CD4-positive, alpha-beta memory T cell (primary cell): Measurements from ENCODE around the gene DPAGT1. TPM values are rescaled to one million over a fixed set of nuclear protein-coding genes. Genes with fewer than 3 reads are reported as not detected.

Experiments used
- CTCF ChIA-PET: fragments of 350-600 bp; sonication (Branson Sonifier 250); formaldehyde crosslinking; loops from one replicate; lab custom pipeline; 2021; ENCODE audit warnings: inconsistent platforms; ENCODE audit not compliant: partially characterized antibody; lab: Charles Lee
- POLR2A ChIA-PET: fragments of 350-600 bp; sonication (Branson Sonifier 250); formaldehyde crosslinking; loops from one replicate; lab custom pipeline; 2021; ENCODE audit not compliant: partially characterized antibody; lab: Charles Lee
- DNase-seq, 5 donors: peaks; one replicate each; pipeline versions ENCODE4 v3.0.0 to v3.0.0-alpha.2; 2020 to 2022; ENCODE audit warnings: mixed read lengths in 1 of 5
- H3K27ac ChIP-seq: one replicate; pipeline ENCODE4 v1.7.0; 2013; ENCODE audit warnings: low read depth, low read length
- H3K27me3 ChIP-seq: 2 replicates; pipeline ENCODE4 v1.7.0; 2013; ENCODE audit warnings: mild to moderate bottlenecking, low read length, moderate library complexity; ENCODE audit not compliant: insufficient read depth
- H3K36me3 ChIP-seq: 2 replicates; pipeline ENCODE4 v1.7.0; 2013; ENCODE audit warnings: mild to moderate bottlenecking, low read length, moderate library complexity; ENCODE audit not compliant: insufficient read depth
- H3K4me1 ChIP-seq: 2 replicates; pipeline ENCODE4 v1.7.0; 2013; ENCODE audit warnings: mild to moderate bottlenecking, low read length, moderate library complexity; ENCODE audit not compliant: insufficient read depth
- H3K4me3 ChIP-seq, 2 donors: one replicate each; pipeline ENCODE4 v1.7.0; 2013; ENCODE audit warnings: low read length in 2 of 2, mild to moderate bottlenecking in 1 of 2
- H3K9me3 ChIP-seq, 2 donors: one replicate each; pipeline ENCODE4 v1.7.0; 2013; ENCODE audit warnings: low read length in 2 of 2, control low read depth in 1 of 2; ENCODE audit not compliant: control insufficient read depth in 1 of 2
- H3K27ac Mint-ChIP-seq, 7 donors: one replicate each; pipeline ENCODE4 v1.8.0; 2020 to 2021; ENCODE audit warnings: mixed read lengths in 7 of 7, mild to moderate bottlenecking in 6 of 7, inconsistent platforms in 3 of 7, moderate library complexity in 3 of 7
- H3K27me3 Mint-ChIP-seq, 2 donors: one replicate each; pipeline ENCODE4 v1.8.0; 2020 to 2021; ENCODE audit warnings: mixed read lengths in 2 of 2
- H3K36me3 Mint-ChIP-seq, 2 donors: one replicate each; pipeline ENCODE4 v1.8.0; 2020 to 2021; ENCODE audit warnings: mixed read lengths in 2 of 2, inconsistent platforms in 1 of 2, mild to moderate bottlenecking in 1 of 2
- H3K4me1 Mint-ChIP-seq, 4 donors: one replicate each; pipeline ENCODE4 v1.8.0; 2020 to 2021; ENCODE audit warnings: mixed read lengths in 4 of 4, mild to moderate bottlenecking in 1 of 4
- H3K4me3 Mint-ChIP-seq, 8 donors: one replicate each; pipeline ENCODE4 v1.8.0; 2020 to 2021; ENCODE audit warnings: mixed read lengths in 8 of 8, mild to moderate bottlenecking in 7 of 8, moderate library complexity in 6 of 8, inconsistent platforms in 3 of 8
- H3K9me3 Mint-ChIP-seq, 8 donors: one replicate each; pipeline ENCODE4 v1.8.0; 2020 to 2021; ENCODE audit warnings: mixed read lengths in 8 of 8, mild to moderate bottlenecking in 5 of 8, inconsistent platforms in 3 of 8, moderate library complexity in 1 of 8
- intact Hi-C: fragments of 100-400 bp; cut with micrococcal nuclease; formaldehyde crosslinking; loops from one replicate; pipeline ENCODE4 v1.15.1; 2023
- polyA plus RNA-seq, 2 donors: library from polyadenylated mRNA; unstranded; fragments of 300-500 nt; fragmentation: Illumina TruSeq; gene quantifications; one replicate each; pipeline ENCODE4 v1.2.3, GENCODE V29; 2021
- total RNA-seq, 2 experiments: library from RNA; stranded (reverse); gene quantifications; one replicate each; pipeline ENCODE4 v1.2.3, GENCODE V29; 2021

The DPAGT1 gene
- total RNA-seq (10 to 100 TPM; 52.0 to 52.3 TPM), polyA plus RNA-seq (10 to 100 TPM; 32.9 to 52.3 TPM)

GRCh38 chr11:119101759-119102423 lies at the start of gene DPAGT1:
DPAGT1 (minus strand) TSS chr11:119101853; CDS start chr11:119101655, 198 bp downstream.
- intact Hi-C loops = loop anchor here (1.0 to 5.0 kb wide), 7 partner anchors 18 to 1960 kb away; partner anchors contain the start of genes HINFP, HMBS, HYOU1 and PAFAH1B2
- Mint-ChIP-seq H3K4me1 (peaks cover 27 to 60% (median 43%) of the 10 kb centered on the region in 4 donors), H3K36me3 (peaks cover 15 to 34% of the 10 kb centered on the region in 2 donors), H3K9me3 (no peaks in the 10 kb centered on the region), H3K27ac (peak within 1 kb of the TSS; percentile 93 to 100 (median 99)), H3K4me3 (peak within 1 kb of the TSS; percentile 93 to 99 (median 97)), H3K27me3 (no peaks in the 10 kb centered on the region)
- ChIA-PET CTCF (interaction anchor here (0.7 to 2.3 kb wide), 13 partner anchors 10 to 329 kb away, joined by 3 to 11 read pairs (median 4); partner anchors contain the start of genes HINFP, HYOU1, NLRX1 and RPS25), POLR2A (interaction anchor here (0.6 to 13.3 kb wide), 30 partner anchors 8 to 1870 kb away, joined by 3 to 210 read pairs (median 4); partner anchors contain the start of genes ABCG4, CBL, CENATAC and DDX6)
- peak; percentile 86 to 89 (median 88) for DNase-seq
- Histone ChIP-seq H3K36me3 (peaks cover 12% of the 10 kb centered on the region), H3K9me3 (no peaks in the 10 kb centered on the region), H3K27ac (peak within 1 kb of the TSS; percentile 91), H3K27me3 (no peaks in the 10 kb centered on the region), H3K4me1 (peaks cover 41% of the 10 kb centered on the region), H3K4me3 (peak within 1 kb of the TSS; percentile 87 to 98)

GRCh38 chr11:119149786-119150275 lies 48.2 kb upstream of the DPAGT1 start:
- no peak overlapping the region for H3K27ac Mint-ChIP-seq
- H3K27ac ChIP-seq = no peak overlapping the region
- no peaks in the 10 kb centered on the region for H3K9me3 Mint-ChIP-seq
- no peak for DNase-seq
- ChIA-PET CTCF (interaction anchor here (0.8 kb wide), 1 partner anchor 19 kb away, joined by 5 read pairs; the partner anchor contains the start of gene NLRX1), POLR2A (interaction anchor here (0.8 to 2.9 kb wide), 4 partner anchors 19 to 55 kb away, joined by 4 to 10 read pairs (median 6); partner anchors contain the start of genes HINFP and NLRX1)
- peak overlapping the region in 1 of 2 donors; percentile 12 for H3K4me3 ChIP-seq
- H3K4me3 Mint-ChIP-seq = peak overlapping the region in 7 of 8 donors; percentile 5 to 71 (median 44)
- H3K4me1 ChIP-seq = peaks cover 14% of the 10 kb centered on the region
- H3K36me3 ChIP-seq = no peaks in the 10 kb centered on the region
- intact Hi-C loops = loop anchor here (2.0 to 10.0 kb wide), 2 partner anchors 45 to 55 kb away; a partner anchor contains a TSS
- H3K27me3 ChIP-seq = peaks cover 13% of the 10 kb centered on the region
- no peaks in the 10 kb centered on the region for H3K9me3 ChIP-seq
- H3K36me3 Mint-ChIP-seq = no peaks in the 10 kb centered on the region
- H3K4me1 Mint-ChIP-seq = peaks cover 2 to 15% (median 9%) of the 10 kb centered on the region in 4 donors
- H3K27me3 Mint-ChIP-seq = peaks cover 8 to 31% of the 10 kb centered on the region in 2 donors

GRCh38 chr11:119149018-119149785 lies 47.5 kb upstream of the DPAGT1 start, which contains the start of gene ABCG4:
ABCG4 (plus strand) TSS chr11:119149052; CDS start chr11:119149966, 914 bp downstream.
- no peaks in the 10 kb centered on the region for H3K36me3 Mint-ChIP-seq
- Histone ChIP-seq H3K9me3 (no peaks in the 10 kb centered on the region), H3K4me3 (peak within 1 kb of the TSS in 1 of 2 donors; percentile 12), H3K27me3 (peaks cover 13% of the 10 kb centered on the region), H3K27ac (no peak within 1 kb of the TSS), H3K4me1 (peaks cover 14% of the 10 kb centered on the region), H3K36me3 (no peaks in the 10 kb centered on the region)
- peak within 1 kb of the TSS in 1 of 7 donors; percentile 33 for H3K27ac Mint-ChIP-seq
- H3K27me3 Mint-ChIP-seq = peaks cover 8 to 31% of the 10 kb centered on the region in 2 donors
- POLR2A ChIA-PET = interaction anchor here (1.0 to 2.9 kb wide), 5 partner anchors 20 to 84 kb away, joined by 3 to 10 read pairs (median 6); partner anchors contain the start of genes DPAGT1, HINFP and NLRX1
- intact Hi-C loops = loop anchor here (2.0 to 10.0 kb wide), 2 partner anchors 46 to 54 kb away; a partner anchor contains a TSS
- DNase-seq = peak in 4 of 5 donors; percentile 11 to 30 (median 21)
- H3K4me3 Mint-ChIP-seq = peak within 1 kb of the TSS; percentile 77 to 85 (median 80)
- CTCF ChIA-PET = interaction anchor here (0.9 kb wide), 1 partner anchor 20 kb away, joined by 3 read pairs; the partner anchor contains the start of gene NLRX1
- H3K4me1 Mint-ChIP-seq = peaks cover 2 to 15% (median 9%) of the 10 kb centered on the region in 4 donors
- H3K9me3 Mint-ChIP-seq = no peaks in the 10 kb centered on the region

GRCh38 chr11:119148720-119149017 lies 47.0 kb upstream of the DPAGT1 start:
- H3K4me3 Mint-ChIP-seq = peak overlapping the region; percentile 77 to 85 (median 80)
- POLR2A ChIA-PET = interaction anchor here (1.0 to 2.9 kb wide), 5 partner anchors 20 to 83 kb away, joined by 3 to 10 read pairs (median 6); partner anchors contain the start of genes DPAGT1, HINFP and NLRX1
- no peak overlapping the region for H3K27ac Mint-ChIP-seq
- peaks cover 13% of the 10 kb centered on the region for H3K27me3 ChIP-seq
- H3K27ac ChIP-seq = no peak overlapping the region
- no peaks in the 10 kb centered on the region for H3K9me3 Mint-ChIP-seq
- peaks cover 2 to 15% (median 9%) of the 10 kb centered on the region in 4 donors for H3K4me1 Mint-ChIP-seq
- peaks cover 10 to 33% of the 10 kb centered on the region in 2 donors for H3K27me3 Mint-ChIP-seq
- intact Hi-C loops = loop anchor here (2.0 to 10.0 kb wide), 2 partner anchors 46 to 54 kb away; a partner anchor contains a TSS
- H3K36me3 Mint-ChIP-seq = no peaks in the 10 kb centered on the region
- H3K9me3 ChIP-seq = no peaks in the 10 kb centered on the region
- no peaks in the 10 kb centered on the region for H3K36me3 ChIP-seq
- peak overlapping the region in 1 of 2 donors; percentile 12 for H3K4me3 ChIP-seq
- CTCF ChIA-PET = interaction anchor here (0.9 kb wide), 1 partner anchor 20 kb away, joined by 3 read pairs; the partner anchor contains the start of gene NLRX1
- peaks cover 14% of the 10 kb centered on the region for H3K4me1 ChIP-seq
- no peak for DNase-seq

- Mint-ChIP-seq H3K27ac (peak overlapping the region in 1 of 7 donors; percentile 33), H3K9me3 (no peaks in the 10 kb centered on the region), H3K36me3 (no peaks in the 10 kb centered on the region), H3K4me3 (peak overlapping the region; percentile 53 to 85 (median 78)), H3K4me1 (peaks cover 2 to 15% (median 9%) of the 10 kb centered on the region in 4 donors), H3K27me3 (peaks cover 15 to 32% of the 10 kb centered on the region in 2 donors)
- no peaks in the 10 kb centered on the region for H3K36me3 ChIP-seq
- no peaks in the 10 kb centered on the region for H3K9me3 ChIP-seq
- no peak overlapping the region for H3K4me3 ChIP-seq
- CTCF ChIA-PET = interaction anchor here (0.9 kb wide), 1 partner anchor 21 kb away, joined by 3 read pairs; the partner anchor contains the start of gene NLRX1
- H3K27ac ChIP-seq = no peak overlapping the region
- peaks cover 14% of the 10 kb centered on the region for H3K4me1 ChIP-seq
- intact Hi-C loops = loop anchor here (2.0 to 10.0 kb wide), 2 partner anchors 47 to 53 kb away; a partner anchor contains a TSS
- H3K27me3 ChIP-seq = peaks cover 13% of the 10 kb centered on the region
- POLR2A ChIA-PET = interaction anchor here (1.5 to 2.9 kb wide), 2 partner anchors 26 to 46 kb away, joined by 7 to 10 read pairs; partner anchors contain the start of genes DPAGT1 and HINFP
- no peak for DNase-seq
Measured at GRCh38 chr11:119147604-119148333, 46.1 kb upstream of the DPAGT1 start.

GRCh38 chr11:119145551-119145950 lies 43.9 kb upstream of the DPAGT1 start:
- Mint-ChIP-seq H3K36me3 (no peaks in the 10 kb centered on the region), H3K9me3 (no peaks in the 10 kb centered on the region), H3K4me1 (peaks cover 2 to 15% (median 9%) of the 10 kb centered on the region in 4 donors), H3K27ac (no peak overlapping the region), H3K27me3 (peaks cover 16 to 32% of the 10 kb centered on the region in 2 donors), H3K4me3 (no peak overlapping the region)
- no peak for DNase-seq
- no peaks in the 10 kb centered on the region for H3K9me3 ChIP-seq
- no peak overlapping the region for H3K4me3 ChIP-seq
- intact Hi-C loops = loop anchor here (10.0 kb wide), 1 partner anchor 49 kb away; no protein-coding TSS in a partner anchor
- H3K27me3 ChIP-seq = peaks cover 13% of the 10 kb centered on the region
- H3K27ac ChIP-seq = no peak overlapping the region
- no peaks in the 10 kb centered on the region for H3K36me3 ChIP-seq
- ChIA-PET POLR2A (no interaction called here), CTCF (interaction anchor here (0.7 to 1.5 kb wide), 5 partner anchors 9 to 139 kb away, joined by 3 to 4 read pairs (median 4); partner anchors contain the start of gene HINFP)
- H3K4me1 ChIP-seq = peaks cover 14% of the 10 kb centered on the region
